SK-N-SH (cell line): ENCODE measurements around the gene ZBTB6. TPM values are rescaled to one million over a fixed set of nuclear protein-coding genes. Genes with fewer than 3 reads are reported as not detected.
"Not testable (repeated sequence)": the region's sequence is repeated elsewhere in the genome, so short reads cannot be mapped to it uniquely, and the experiment has no call there.

Experiments used
- CTCF ChIA-PET: fragments of 300-600, 350-600 bp; formaldehyde crosslinking; extraction: SDS; loops from one replicate; lab custom pipeline; 2021; lab: Yijun Ruan, JAX
- POLR2A ChIA-PET: fragments of 350-600 bp; sonication (Branson Sonifier 250); formaldehyde crosslinking; extraction: SDS; loops from one replicate; lab custom pipeline; 2020; ENCODE audit warnings: antibody characterized with exemption, inconsistent platforms; lab: Yijun Ruan, JAX
- DNase-seq: peaks from one replicate; pipeline ENCODE4 v3.0.0; 2012
- H2AFZ ChIP-seq: fragments of 200-600 bp; sonication (generic); 2 replicates; pipeline ENCODE4 v1.8.1; 2016; ENCODE audit warnings: antibody characterized with exemption, mild to moderate bottlenecking, low read depth
- H3F3A ChIP-seq: fragments of 200-600 bp; sonication (generic); replicated peaks from 2 replicates; pipeline ENCODE3; 2016; ENCODE audit warnings: antibody characterized with exemption, mild to moderate bottlenecking; ENCODE audit not compliant: insufficient read depth
- H3K27ac ChIP-seq, 2 experiments: fragments of 200-500 bp in 1 of 2; fragments of 200-600 bp in 1 of 2; sonication (Bioruptor generic) in 1 of 2; sonication (generic), shearing (Covaris generic) in 1 of 2; 2 replicates each; pipeline versions ENCODE4 v1.5.1 to v1.6.1; 2014 to 2016; ENCODE audit warnings: low read depth in 2 of 2, inconsistent platforms in 1 of 2, low read length in 1 of 2, mild to moderate bottlenecking in 1 of 2, mixed read lengths in 1 of 2
- H3K27me3 ChIP-seq: fragments of 200-600 bp; sonication (generic), shearing (Covaris generic); 2 replicates; pipeline ENCODE4 v1.6.1; 2016; ENCODE audit warnings: mixed run types; ENCODE audit not compliant: insufficient read depth
- H3K36me3 ChIP-seq, 2 experiments: fragments of 200-500 bp in 1 of 2; fragments of 200-600 bp in 1 of 2; sonication (Bioruptor generic) in 1 of 2; sonication (generic) in 1 of 2; replicated peaks in 1 of 2; 2 replicates each; pipeline versions ENCODE3 to v1.5.1; 2014 to 2016; ENCODE audit warnings: low read length in 1 of 2, mild to moderate bottlenecking in 1 of 2; ENCODE audit not compliant: insufficient read depth in 2 of 2, control insufficient read depth in 1 of 2
- H3K4me1 ChIP-seq, 2 experiments: fragments of 200-500 bp in 1 of 2; fragments of 200-600 bp in 1 of 2; sonication (Bioruptor generic) in 1 of 2; sonication (generic), shearing (Covaris generic) in 1 of 2; 2 replicates each; pipeline versions ENCODE4 v1.5.1 to v1.6.1; 2014 to 2016; ENCODE audit warnings: low read depth in 1 of 2, low read length in 1 of 2, mixed run types in 1 of 2; ENCODE audit not compliant: insufficient read depth in 2 of 2, control insufficient read depth in 1 of 2
- H3K4me2 ChIP-seq: fragments of 200-600 bp; sonication (generic), shearing (Covaris generic); 2 replicates; pipeline ENCODE4 v1.6.1; 2017; ENCODE audit warnings: mixed run types
- H3K4me3 ChIP-seq, 2 experiments: fragments of 200-500 bp in 1 of 2; fragments of 200-600 bp in 1 of 2; sonication (Bioruptor generic) in 1 of 2; sonication (generic), shearing (Covaris generic) in 1 of 2; 2 replicates each; pipeline versions ENCODE4 v1.5.1 to v1.8.1; 2014 to 2016; ENCODE audit warnings: low read depth in 2 of 2, inconsistent platforms in 1 of 2, low read length in 1 of 2, mild to moderate bottlenecking in 1 of 2, mixed read lengths in 1 of 2, moderate library complexity in 1 of 2
- H3K79me2 ChIP-seq: fragments of 200-600 bp; sonication (generic); 2 replicates; pipeline ENCODE4 v1.8.1; 2017; ENCODE audit warnings: mild to moderate bottlenecking; ENCODE audit not compliant: insufficient read depth
- H3K9ac ChIP-seq: fragments of 200-600 bp; sonication (generic); 2 replicates; pipeline ENCODE4 v1.6.1; 2017; ENCODE audit warnings: mixed run types
- H3K9me2 ChIP-seq: fragments of 200-600 bp; sonication (generic); 2 replicates; pipeline ENCODE4 v1.6.1; 2017; ENCODE audit warnings: mixed run types
- H3K9me3 ChIP-seq: fragments of 200-600 bp; sonication (generic); 2 replicates; pipeline ENCODE4 v1.6.1; 2017; ENCODE audit warnings: mixed run types, mild to moderate bottlenecking, moderate library complexity
- H4K20me1 ChIP-seq: fragments of 200-600 bp; sonication (generic); 2 replicates; pipeline ENCODE4 v1.6.1; 2017; ENCODE audit warnings: mild to moderate bottlenecking, mixed run types; ENCODE audit not compliant: insufficient read depth
- FOSL2 ChIP-seq: IDR thresholded peaks from 2 replicates; pipeline ENCODE4 v1.4.0; 2012; ENCODE audit warnings: low read depth, mild to moderate bottlenecking, moderate library complexity, borderline replicate concordance
- FOXM1 ChIP-seq: IDR thresholded peaks from 2 replicates; pipeline ENCODE4 v1.4.0; 2012; ENCODE audit warnings: low read depth, mild to moderate bottlenecking
- JUND ChIP-seq: IDR thresholded peaks from 2 replicates; pipeline ENCODE4 v1.4.0; 2012
- MAX ChIP-seq: IDR thresholded peaks from 2 replicates; pipeline ENCODE4 v1.4.0; 2012; ENCODE audit warnings: low read depth
- MEF2A ChIP-seq: IDR thresholded peaks from 2 replicates; pipeline ENCODE4 v1.4.0; 2012; ENCODE audit warnings: low read depth, borderline replicate concordance
- MXI1 ChIP-seq: IDR thresholded peaks from 2 replicates; pipeline ENCODE4 v1.6.1; 2012; ENCODE audit warnings: mild to moderate bottlenecking, low read depth, low read length, improper control_type of control experiment
- PBX3 ChIP-seq: IDR thresholded peaks from 2 replicates; pipeline ENCODE4; 2012
- POLR2AphosphoS5 ChIP-seq: IDR thresholded peaks from 2 replicates; pipeline ENCODE4 v1.6.1; 2012; ENCODE audit warnings: low read depth, low read length
- RAD21 ChIP-seq: IDR thresholded peaks from 2 replicates; pipeline ENCODE4 v1.6.1; 2012; ENCODE audit warnings: mild to moderate bottlenecking, low read length
- REST ChIP-seq: IDR thresholded peaks from 2 replicates; pipeline ENCODE4 v1.6.1; 2012; ENCODE audit warnings: mild to moderate bottlenecking, low read depth, low read length, moderate library complexity
- RFX5 ChIP-seq: IDR thresholded peaks from 2 replicates; pipeline ENCODE4 v1.6.1; 2012; ENCODE audit warnings: mild to moderate bottlenecking, improper control_type of control experiment, low read length
- SMC3 ChIP-seq: IDR thresholded peaks from 2 replicates; pipeline ENCODE4 v1.6.1; 2012; ENCODE audit warnings: low read depth, low read length, improper control_type of control experiment
- TAF1 ChIP-seq: IDR thresholded peaks from 2 replicates; pipeline ENCODE4 v1.6.1; 2012; ENCODE audit warnings: low read depth, mild to moderate bottlenecking, low read length, moderate library complexity, borderline replicate concordance
- WGBS: methylation state at CpG from one replicate; pipeline ENCODE4 v1.1.6; 2017; ENCODE audit warnings: low lambda C conversion rate; 5-methylcytosine and 5-hydroxymethylcytosine counted together
- polyA plus RNA-seq, 3 experiments: library from polyadenylated mRNA; depleted of rRNA; stranded (reverse); fragments of >200 nt; gene quantifications; 2 replicates each; pipeline ENCODE4 v1.2.3, GENCODE V29; 2012

The ZBTB6 gene
- polyA plus RNA-seq, 1 of the 3 experiments (the other 2 are of a cell fraction), result 2.2 TPM

- H3K4me3 ChIP-seq, result peak overlapping the region; percentile 72 to 93
- no peaks in the 10 kb centered on the region for H3K27me3 ChIP-seq
- TF ChIP-seq FOXM1, result no peak
- no peak for TF ChIP-seq MAX
- TF ChIP-seq SMC3, result no peak
- no peak for TF ChIP-seq PBX3
- TF ChIP-seq REST, result no peak
- no peak for TF ChIP-seq POLR2AphosphoS5
- TF ChIP-seq RFX5, result no peak
- no peak for TF ChIP-seq MEF2A
- no peak for TF ChIP-seq JUND
- no peak for TF ChIP-seq TAF1
- TF ChIP-seq RAD21, result no peak
- TF ChIP-seq MXI1, result no peak
- no peak for TF ChIP-seq FOSL2
- peaks cover 60% of the 10 kb centered on the region for H3K79me2 ChIP-seq
- CTCF ChIA-PET, result interaction anchor here (0.8 to 1.8 kb wide), 3 partner anchors 17 to 78 kb away, joined by 3 to 5 read pairs (median 5); partner anchors contain the start of gene ZBTB26
- POLR2A ChIA-PET, result interaction anchor here (1.4 to 2.5 kb wide), 3 partner anchors 18 to 84 kb away, joined by 4 to 18 read pairs (median 14); partner anchors contain the start of genes PDCL, RABGAP1 and ZBTB26
- peaks cover 44% of the 10 kb centered on the region for H3F3A ChIP-seq
- H3K27ac ChIP-seq, result peak overlapping the region; percentile 86 to 96
- H3K9ac ChIP-seq, result peak overlapping the region; percentile 78
- DNase-seq, result no peak
- no peaks in the 10 kb centered on the region for H3K9me3 ChIP-seq
- peaks cover 42 to 47% of the 10 kb centered on the region in 2 experiments for H3K36me3 ChIP-seq
- H4K20me1 ChIP-seq, result no peaks in the 10 kb centered on the region
- H2AFZ ChIP-seq, result peak overlapping the region; percentile 86
- no peaks in the 10 kb centered on the region for H3K9me2 ChIP-seq
- H3K4me2 ChIP-seq, result peak overlapping the region; percentile 67
- peaks cover 0 to 7% of the 10 kb centered on the region in 2 experiments; a peak in 2 of 4 replicates for H3K4me1 ChIP-seq
- WGBS, result under 1% methylated on average over 9 of the region's 9 CpGs
Observed at GRCh38 chr9:122912671-122912963, 506 bp downstream of the ZBTB6 start.

GRCh38 chr9:122906122-122906521, 7.0 kb downstream of the ZBTB6 start:
- Histone ChIP-seq H3K79me2 (peaks cover 66% of the 10 kb centered on the region), H3K9ac (peak overlapping the region; percentile 59; the same call in 1 of the 2 replicates), H3K27ac (peak overlapping the region; percentile 78 to 89; a peak in 3 of 4 replicates), H2AFZ (peak overlapping the region; percentile 69), H3F3A (peaks cover 26% of the 10 kb centered on the region), H3K36me3 (peaks cover 33 to 37% of the 10 kb centered on the region in 2 experiments), H3K4me2 (peak overlapping the region; percentile 65; the same call in 1 of the 2 replicates)
- H3K4me3 ChIP-seq, DNase-seq, H4K20me1 ChIP-seq, CTCF ChIA-PET, H3K9me3 ChIP-seq, POLR2A ChIA-PET, H3K4me1 ChIP-seq, H3K9me2 ChIP-seq, H3K27me3 ChIP-seq: not testable (repeated sequence)
- WGBS, result 95% methylated on average over 16 of the region's 16 CpGs
